Glutamatergic neuron (in vitro differentiated cells): Measurements from ENCODE around the gene AUTS2. TPM values are rescaled to one million over a fixed set of nuclear protein-coding genes. Genes with fewer than 3 reads are reported as not detected.

Experiments
- DNase-seq: peaks from one replicate; pipeline ENCODE4 v3.0.0; 2022
- H3K27ac Mint-ChIP-seq: one replicate; pipeline ENCODE4 v1.8.0; 2020; ENCODE audit warnings: mild to moderate bottlenecking, mixed read lengths, inconsistent platforms; ENCODE audit not compliant: unreplicated experiment
- H3K27me3 Mint-ChIP-seq: one replicate; pipeline ENCODE4 v1.8.0; 2020; ENCODE audit warnings: mild to moderate bottlenecking, moderate library complexity, mixed read lengths, inconsistent platforms; ENCODE audit not compliant: unreplicated experiment
- H3K36me3 Mint-ChIP-seq: one replicate; pipeline ENCODE4 v1.8.0; 2020; ENCODE audit warnings: mild to moderate bottlenecking, mixed read lengths, inconsistent platforms; ENCODE audit not compliant: unreplicated experiment
- H3K4me1 Mint-ChIP-seq: one replicate; pipeline ENCODE4 v1.8.0; 2020; ENCODE audit warnings: mild to moderate bottlenecking, low read depth, mixed read lengths, inconsistent platforms; ENCODE audit not compliant: unreplicated experiment
- H3K4me3 Mint-ChIP-seq: one replicate; pipeline ENCODE4 v1.8.0; 2020; ENCODE audit warnings: mild to moderate bottlenecking, mixed read lengths, inconsistent platforms; ENCODE audit not compliant: unreplicated experiment
- H3K9me3 Mint-ChIP-seq: one replicate; pipeline ENCODE4 v1.8.0; 2020; ENCODE audit warnings: mild to moderate bottlenecking, moderate library complexity, mixed read lengths, inconsistent platforms; ENCODE audit not compliant: unreplicated experiment
- CTCF ChIP-seq: fragments of 200-600 bp; sonication (generic); IDR thresholded peaks from one replicate; pipeline ENCODE4 v1.5.0; 2021; ENCODE audit not compliant: partially characterized antibody, unreplicated experiment
- total RNA-seq: library from RNA; stranded (reverse); fragmentation: NEBNext Ultra II Directional; extraction: Animal tissue kit (Norgen Biotek cat#: 25700); gene quantifications from one replicate; pipeline ENCODE4 v1.2.1, GENCODE V29; 2021; ENCODE audit not compliant: unreplicated experiment

The AUTS2 gene
- total RNA-seq, 1 donor from 2014 or later, result 300 TPM

- Mint-ChIP-seq H3K36me3 (peaks cover 3% of the 10 kb centered on the region), H3K4me1 (peaks cover 32% of the 10 kb centered on the region), H3K27ac (no peak overlapping the region)
Measured at GRCh38 chr7:70778585-70778984, 1180.3 kb downstream of the AUTS2 start.

GRCh38 chr7:70779321-70779720, 1181.0 kb downstream of the AUTS2 start:
- Mint-ChIP-seq H3K27ac (no peak overlapping the region), H3K4me1 (peaks cover 29% of the 10 kb centered on the region), H3K27me3 (peaks cover 3% of the 10 kb centered on the region), H3K9me3 (peaks cover 4% of the 10 kb centered on the region), H3K4me3 (no peak overlapping the region), H3K36me3 (peaks cover 3% of the 10 kb centered on the region)
- no peak for TF ChIP-seq CTCF
- no peak for DNase-seq

More at GRCh38 chr7:70778585-70778984, 1180.3 kb downstream of the AUTS2 start:
- Mint-ChIP-seq H3K4me3 (no peak overlapping the region), H3K27me3 (peaks cover 3% of the 10 kb centered on the region), H3K9me3 (peaks cover 4% of the 10 kb centered on the region)
- TF ChIP-seq CTCF, result no peak
- DNase-seq, result no peak

- peak overlapping the region; percentile 46 for H3K27ac Mint-ChIP-seq
- H3K36me3 Mint-ChIP-seq, result peaks cover 14% of the 10 kb centered on the region
Measured at GRCh38 chr7:70781922-70782311, 1183.6 kb downstream of the AUTS2 start.

GRCh38 chr7:70782796-70783195, 1184.5 kb downstream of the AUTS2 start:
- no peak overlapping the region for H3K4me3 Mint-ChIP-seq
- no peak for DNase-seq
- peaks cover 11% of the 10 kb centered on the region for H3K9me3 Mint-ChIP-seq
- H3K36me3 Mint-ChIP-seq, result peaks cover 17% of the 10 kb centered on the region
- H3K27me3 Mint-ChIP-seq, result peaks cover 15% of the 10 kb centered on the region
- no peak overlapping the region for H3K27ac Mint-ChIP-seq
- peaks cover 32% of the 10 kb centered on the region for H3K4me1 Mint-ChIP-seq
- no peak for TF ChIP-seq CTCF

More at GRCh38 chr7:70781922-70782311, 1183.6 kb downstream of the AUTS2 start:
- H3K27me3 Mint-ChIP-seq, result peaks cover 8% of the 10 kb centered on the region
- H3K4me1 Mint-ChIP-seq, result peaks cover 24% of the 10 kb centered on the region
- no peak for DNase-seq
- no peak overlapping the region for H3K4me3 Mint-ChIP-seq
- H3K9me3 Mint-ChIP-seq, result peaks cover 6% of the 10 kb centered on the region
- no peak for TF ChIP-seq CTCF

- TF ChIP-seq CTCF, result no peak
- Mint-ChIP-seq H3K4me1 (peaks cover 37% of the 10 kb centered on the region), H3K36me3 (peaks cover 26% of the 10 kb centered on the region), H3K4me3 (no peak overlapping the region), H3K27ac (peak overlapping the region; percentile 38), H3K27me3 (peaks cover 17% of the 10 kb centered on the region), H3K9me3 (peaks cover 17% of the 10 kb centered on the region)
- no peak for DNase-seq
Measured at GRCh38 chr7:70785427-70785826, 1187.2 kb downstream of the AUTS2 start.
